SK-N-MC (cell line): ENCODE results near the gene ZNF580.

Experiments used
- DNase-seq: peaks from one replicate; pipeline ENCODE4 v3.0.0-alpha.2; 2011; ENCODE audit warnings: low read depth, low spot score
- H3K27ac ChIP-seq: fragments of 200-600 bp; sonication (generic); 2 replicates; pipeline ENCODE4 v1.5.1; 2016; ENCODE audit warnings: mixed run types
- H3K36me3 ChIP-seq: fragments of 200-600 bp; sonication (generic); 2 replicates; pipeline ENCODE4 v1.6.1; 2017; ENCODE audit warnings: antibody characterized with exemption, low read length, mixed read lengths; ENCODE audit not compliant: insufficient read depth
- H3K4me3 ChIP-seq: fragments of 200-600 bp; sonication (generic); 2 replicates; pipeline ENCODE4 v1.5.1; 2016
- H3K9ac ChIP-seq: fragments of 200-600 bp; sonication (generic); 2 replicates; pipeline ENCODE4 v1.8.0; 2017; ENCODE audit warnings: mixed run types, mixed read lengths; ENCODE audit not compliant: insufficient read length
- H3K9me3 ChIP-seq: fragments of 200-600 bp; sonication (generic); 2 replicates; pipeline ENCODE4 v1.6.1; 2017; ENCODE audit warnings: low read depth, mild to moderate bottlenecking, antibody characterized with exemption, low read length, moderate library complexity, mixed read lengths
- EZH2 ChIP-seq: fragments of 200-600 bp; sonication (generic); IDR thresholded peaks from one replicate; pipeline ENCODE4 v1.6.1; 2017; ENCODE audit warnings: antibody characterized with exemption
- FOXP2 ChIP-seq: optimal IDR thresholded peaks from 2 replicates; pipeline ENCODE3; 2011; ENCODE audit warnings: mild to moderate bottlenecking, moderate library complexity; ENCODE audit not compliant: insufficient read depth; ENCODE audit errors: extremely low read length, control extremely low read depth
- POLR2AphosphoS5 ChIP-seq: IDR thresholded peaks from 2 replicates; pipeline ENCODE4 v1.6.1; 2012; ENCODE audit warnings: mild to moderate bottlenecking, low read depth, low read length, borderline replicate concordance

ZNF580 gene

DNA sequence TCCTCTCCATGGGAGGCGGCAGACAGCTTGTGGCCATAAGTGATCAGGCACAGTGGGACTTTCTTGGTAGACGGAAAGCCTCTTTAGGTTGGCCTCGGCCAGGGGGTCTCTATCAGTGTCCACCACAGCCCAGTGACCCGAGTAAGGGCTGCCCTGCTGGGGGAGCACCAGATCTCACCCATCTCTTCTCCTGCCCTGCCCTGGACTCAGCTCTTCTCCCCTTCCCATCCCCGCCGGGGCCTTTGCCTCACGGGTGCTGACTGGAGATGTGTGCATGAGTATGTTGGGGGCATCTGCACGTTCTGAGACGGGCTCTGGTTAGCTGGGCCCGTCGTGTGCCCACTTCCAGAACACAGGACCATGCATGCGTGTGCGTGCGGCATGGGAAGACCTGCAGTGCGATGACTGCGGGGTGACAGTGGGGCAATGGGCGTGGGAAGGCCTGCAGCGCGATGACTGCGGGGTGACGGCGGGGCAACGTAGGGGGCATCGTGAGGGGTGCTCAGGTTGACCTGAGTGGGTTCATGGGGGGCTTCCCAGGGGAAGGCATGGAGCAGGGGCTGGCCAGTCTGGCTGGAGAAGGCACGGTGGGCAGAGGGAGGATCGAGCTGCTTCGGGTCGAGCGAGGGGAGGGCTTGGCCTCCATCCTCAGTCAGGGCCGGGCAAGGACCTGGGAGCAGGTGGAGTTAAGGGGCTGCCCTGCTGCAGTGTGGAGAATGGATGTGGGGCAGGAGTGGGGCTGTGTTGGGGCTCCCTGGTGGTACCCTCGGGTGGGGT lies 50.2 kb downstream of the ZNF580 start:
- H3K36me3 ChIP-seq: peaks cover 25% of the 10 kb centered on the region; the same call in 1 of the 2 replicates
- H3K4me3 ChIP-seq: no peak overlapping the region
- TF ChIP-seq EZH2 (no peak), POLR2AphosphoS5 (no peak), FOXP2 (no peak)
- no peaks in the 10 kb centered on the region for H3K9me3 ChIP-seq
- H3K9ac ChIP-seq: no peak overlapping the region
- H3K27ac ChIP-seq: no peak overlapping the region
- no peak for DNase-seq

DNA sequence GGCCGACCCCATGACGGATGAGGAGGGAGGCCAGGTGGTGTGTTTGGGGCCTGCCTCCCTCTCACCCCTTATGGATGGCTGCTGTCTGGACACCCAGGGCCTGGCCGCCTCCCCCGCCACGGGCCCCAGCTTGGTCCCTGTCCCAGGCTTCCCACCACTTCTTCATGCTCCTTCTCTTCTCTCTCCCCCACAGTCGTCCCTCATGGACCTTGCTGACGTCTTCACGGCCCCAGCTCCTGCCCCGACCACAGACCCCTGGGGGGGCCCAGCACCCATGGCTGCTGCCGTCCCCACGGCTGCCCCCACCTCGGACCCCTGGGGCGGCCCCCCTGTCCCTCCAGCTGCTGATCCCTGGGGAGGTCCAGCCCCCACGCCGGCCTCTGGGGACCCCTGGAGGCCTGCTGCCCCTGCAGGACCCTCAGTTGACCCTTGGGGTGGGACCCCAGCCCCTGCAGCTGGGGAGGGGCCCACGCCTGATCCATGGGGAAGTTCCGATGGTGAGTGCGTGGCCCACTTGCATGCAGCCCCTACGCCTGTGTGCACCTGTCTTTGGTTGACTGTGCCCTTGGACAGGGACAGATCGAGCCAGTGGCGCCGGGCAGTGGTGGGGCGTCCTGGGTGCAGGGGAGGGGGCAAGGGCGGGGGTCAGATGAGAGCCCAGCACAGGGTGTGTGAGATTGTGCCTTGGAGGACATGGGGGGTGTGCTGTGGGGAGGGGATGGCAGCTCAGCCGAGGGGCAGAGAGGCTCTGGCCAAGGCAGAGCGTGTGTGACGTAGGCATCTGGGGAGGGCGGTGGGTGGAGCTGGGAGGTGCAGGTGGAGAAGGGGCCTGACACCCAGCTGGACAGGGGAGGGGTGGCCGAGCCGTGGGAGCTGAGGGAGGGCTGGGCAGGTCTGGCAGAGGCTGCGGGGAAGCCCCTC lies 51.0 kb downstream of the ZNF580 start:
- Histone ChIP-seq H3K4me3 (no peak overlapping the region), H3K36me3 (peaks cover 25% of the 10 kb centered on the region; the same call in 1 of the 2 replicates), H3K27ac (no peak overlapping the region), H3K9me3 (no peaks in the 10 kb centered on the region), H3K9ac (no peak overlapping the region)
- TF ChIP-seq EZH2 (no peak), FOXP2 (no peak), POLR2AphosphoS5 (no peak)
- no peak for DNase-seq

DNA sequence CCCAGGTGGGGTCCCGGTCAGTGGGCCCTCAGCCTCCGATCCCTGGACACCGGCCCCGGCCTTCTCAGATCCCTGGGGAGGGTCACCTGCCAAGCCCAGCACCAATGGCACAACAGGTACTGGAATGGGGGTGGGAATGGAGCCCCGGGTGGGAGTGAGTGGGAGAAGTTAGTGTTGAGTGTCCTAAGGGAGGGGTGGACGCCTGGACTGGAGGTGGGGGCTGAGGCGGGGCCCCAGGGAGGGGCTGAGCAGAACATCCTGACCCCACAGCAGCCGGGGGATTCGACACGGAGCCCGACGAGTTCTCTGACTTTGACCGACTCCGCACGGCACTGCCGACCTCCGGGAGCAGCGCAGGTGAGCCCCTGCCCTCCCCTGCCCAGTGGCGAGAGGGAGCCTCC lies 51.9 kb downstream of the ZNF580 start:
- H3K27ac ChIP-seq: no peak overlapping the region
- no peak overlapping the region for H3K4me3 ChIP-seq
- peaks cover 25% of the 10 kb centered on the region; the same call in 1 of the 2 replicates for H3K36me3 ChIP-seq
- no peak overlapping the region for H3K9ac ChIP-seq
- no peaks in the 10 kb centered on the region for H3K9me3 ChIP-seq
- no peak for DNase-seq
- TF ChIP-seq EZH2: no peak
- TF ChIP-seq POLR2AphosphoS5: no peak
- no peak for TF ChIP-seq FOXP2
